SJCRH30 (cell line): ENCODE results near the gene SYT13. TPM values are rescaled to one million over a fixed set of nuclear protein-coding genes. Genes with fewer than 3 reads are reported as not detected.

ENCODE experiments used
- DNase-seq, 2 experiments: peaks; one replicate each; pipeline ENCODE4 v3.0.0-alpha.2; 2015 to 2020
- H3K27ac ChIP-seq: fragments of 250-450 bp; sonication (Bioruptor Pico); 2 replicates; pipeline ENCODE4 v1.5.1; 2020; ENCODE audit warnings: mild to moderate bottlenecking, moderate library complexity
- H3K27me3 ChIP-seq: fragments of 250-450 bp; sonication (Bioruptor Pico); 2 replicates; pipeline ENCODE4 v1.5.1; 2020; ENCODE audit warnings: mild to moderate bottlenecking, moderate library complexity
- H3K36me3 ChIP-seq: fragments of 250-450 bp; sonication (Bioruptor Pico); 2 replicates; pipeline ENCODE4 v1.5.1; 2020; ENCODE audit warnings: mild to moderate bottlenecking, moderate library complexity
- H3K4me1 ChIP-seq: fragments of 250-450 bp; sonication (Bioruptor Pico); 2 replicates; pipeline ENCODE4 v1.5.1; 2020; ENCODE audit warnings: mild to moderate bottlenecking, moderate library complexity
- H3K4me3 ChIP-seq: fragments of 250-450 bp; sonication (Bioruptor Pico); 2 replicates; pipeline ENCODE4 v1.5.1; 2020; ENCODE audit warnings: mild to moderate bottlenecking, moderate library complexity
- H3K9me3 ChIP-seq: fragments of 250-450 bp; sonication (Bioruptor Pico); replicated peaks from 2 replicates; pipeline ENCODE4 v1.5.1; 2020; ENCODE audit warnings: mild to moderate bottlenecking, moderate library complexity
- total RNA-seq: library from RNA; depleted of rRNA; stranded (reverse); fragments of >200 nt; shearing (Covaris generic); gene quantifications from 2 replicates; pipeline ENCODE4 v1.2.3, GENCODE V29; 2014

SYT13 gene
- total RNA-seq, 1 experiment from 2014 or later = not detected

- peaks cover 4% of the 10 kb centered on the region; the same call in 1 of the 2 replicates for H3K9me3 ChIP-seq
- no peaks in the 10 kb centered on the region for H3K36me3 ChIP-seq
- H3K27ac ChIP-seq = no peak overlapping the region
- no peak for DNase-seq
- no peak overlapping the region for H3K4me3 ChIP-seq
- no peaks in the 10 kb centered on the region for H3K4me1 ChIP-seq
- H3K27me3 ChIP-seq = peaks cover 9% of the 10 kb centered on the region
Observed at GRCh38 chr11:45272701-45273100, 13.4 kb downstream of the SYT13 start.

GRCh38 chr11:45270946-45271716 is 15.0 kb downstream of the SYT13 start:
- no peaks in the 10 kb centered on the region for H3K4me1 ChIP-seq
- H3K36me3 ChIP-seq = no peaks in the 10 kb centered on the region
- no peak overlapping the region for H3K27ac ChIP-seq
- H3K4me3 ChIP-seq = no peak overlapping the region
- no peak for DNase-seq
- peaks cover 4% of the 10 kb centered on the region; the same call in 1 of the 2 replicates for H3K9me3 ChIP-seq
- peaks cover 9% of the 10 kb centered on the region for H3K27me3 ChIP-seq

- Histone ChIP-seq H3K27me3 (peaks cover 9% of the 10 kb centered on the region), H3K4me3 (no peak overlapping the region), H3K9me3 (peaks cover 4% of the 10 kb centered on the region; the same call in 1 of the 2 replicates), H3K4me1 (no peaks in the 10 kb centered on the region), H3K27ac (no peak overlapping the region), H3K36me3 (no peaks in the 10 kb centered on the region)
- no peak for DNase-seq
Observed at GRCh38 chr11:45269678-45270077, 16.5 kb downstream of the SYT13 start.

GRCh38 chr11:45267652-45268299 is 18.4 kb downstream of the SYT13 start:
- H3K27me3 ChIP-seq = peaks cover 9% of the 10 kb centered on the region; the same call in 1 of the 2 replicates
- H3K9me3 ChIP-seq = peaks cover 4% of the 10 kb centered on the region; the same call in 1 of the 2 replicates
- no peaks in the 10 kb centered on the region for H3K4me1 ChIP-seq
- no peaks in the 10 kb centered on the region for H3K36me3 ChIP-seq
- DNase-seq = no peak
- H3K27ac ChIP-seq = no peak overlapping the region
- no peak overlapping the region for H3K4me3 ChIP-seq

- Histone ChIP-seq H3K4me1 (no peaks in the 10 kb centered on the region), H3K27me3 (peaks cover 9% of the 10 kb centered on the region; the same call in 1 of the 2 replicates), H3K27ac (no peak overlapping the region), H3K9me3 (peaks cover 4% of the 10 kb centered on the region; the same call in 1 of the 2 replicates), H3K36me3 (no peaks in the 10 kb centered on the region), H3K4me3 (no peak overlapping the region)
- DNase-seq = peak; percentile 29 to 38
Observed at GRCh38 chr11:45267052-45267451, 19.1 kb downstream of the SYT13 start.

- Histone ChIP-seq H3K27ac (no peak overlapping the region), H3K4me3 (no peak overlapping the region), H3K4me1 (no peaks in the 10 kb centered on the region), H3K27me3 (peaks cover 9% of the 10 kb centered on the region; the same call in 1 of the 2 replicates), H3K36me3 (no peaks in the 10 kb centered on the region), H3K9me3 (peaks cover 4% of the 10 kb centered on the region; the same call in 1 of the 2 replicates)
- no peak for DNase-seq
Observed at GRCh38 chr11:45266676-45267020, 19.5 kb downstream of the SYT13 start.

GRCh38 chr11:45265969-45266675 is 20.0 kb downstream of the SYT13 start:
- Histone ChIP-seq H3K4me3 (no peak overlapping the region), H3K9me3 (peaks cover 4% of the 10 kb centered on the region; the same call in 1 of the 2 replicates), H3K27me3 (peaks cover 9% of the 10 kb centered on the region; the same call in 1 of the 2 replicates), H3K4me1 (no peaks in the 10 kb centered on the region), H3K36me3 (no peaks in the 10 kb centered on the region), H3K27ac (no peak overlapping the region)
- no peak for DNase-seq

GRCh38 chr11:45264839-45265515 is 21.2 kb downstream of the SYT13 start:
- Histone ChIP-seq H3K9me3 (peaks cover 4% of the 10 kb centered on the region; the same call in 1 of the 2 replicates), H3K4me1 (no peaks in the 10 kb centered on the region), H3K36me3 (no peaks in the 10 kb centered on the region), H3K27me3 (peaks cover 12% of the 10 kb centered on the region; the same call in 1 of the 2 replicates), H3K27ac (no peak overlapping the region), H3K4me3 (no peak overlapping the region)
- peak; percentile 11 to 18 for DNase-seq

GRCh38 chr11:45263773-45264172 is 22.4 kb downstream of the SYT13 start:
- H3K27ac ChIP-seq = no peak overlapping the region
- H3K36me3 ChIP-seq = no peaks in the 10 kb centered on the region
- no peak overlapping the region for H3K4me3 ChIP-seq
- no peak for DNase-seq
- H3K4me1 ChIP-seq = no peaks in the 10 kb centered on the region
- no peaks in the 10 kb centered on the region for H3K9me3 ChIP-seq
- peaks cover 10% of the 10 kb centered on the region; the same call in 1 of the 2 replicates for H3K27me3 ChIP-seq

GRCh38 chr11:45262900-45263299 is 23.2 kb downstream of the SYT13 start:
- DNase-seq = peak in 1 of 2 experiments; percentile 6
- Histone ChIP-seq H3K4me3 (no peak overlapping the region), H3K27me3 (peaks cover 7% of the 10 kb centered on the region; the same call in 1 of the 2 replicates), H3K9me3 (no peaks in the 10 kb centered on the region), H3K27ac (no peak overlapping the region), H3K4me1 (no peaks in the 10 kb centered on the region), H3K36me3 (no peaks in the 10 kb centered on the region)

- H3K36me3 ChIP-seq = no peaks in the 10 kb centered on the region
- H3K27me3 ChIP-seq = peaks cover 9% of the 10 kb centered on the region; the same call in 1 of the 2 replicates
- H3K4me3 ChIP-seq = no peak overlapping the region
- H3K4me1 ChIP-seq = no peaks in the 10 kb centered on the region
- H3K27ac ChIP-seq = no peak overlapping the region
- no peaks in the 10 kb centered on the region for H3K9me3 ChIP-seq
- no peak for DNase-seq
Observed at GRCh38 chr11:45260071-45260470, 26.1 kb downstream of the SYT13 start.

GRCh38 chr11:45259592-45259991 is 26.5 kb downstream of the SYT13 start:
- Histone ChIP-seq H3K4me3 (no peak overlapping the region), H3K4me1 (no peaks in the 10 kb centered on the region), H3K36me3 (no peaks in the 10 kb centered on the region), H3K9me3 (no peaks in the 10 kb centered on the region), H3K27ac (no peak overlapping the region), H3K27me3 (peaks cover 9% of the 10 kb centered on the region; the same call in 1 of the 2 replicates)
- no peak for DNase-seq

- DNase-seq = no peak
Observed at GRCh38 chr11:45258982-45259530, 27.1 kb downstream of the SYT13 start.

GRCh38 chr11:45254070-45254469 is 32.1 kb downstream of the SYT13 start:
- H3K9me3 ChIP-seq = no peaks in the 10 kb centered on the region
- DNase-seq = no peak
- H3K4me3 ChIP-seq = no peak overlapping the region
- H3K36me3 ChIP-seq = no peaks in the 10 kb centered on the region
- H3K4me1 ChIP-seq = no peaks in the 10 kb centered on the region
- H3K27me3 ChIP-seq = peaks cover 3% of the 10 kb centered on the region; the same call in 1 of the 2 replicates
- H3K27ac ChIP-seq = no peak overlapping the region

More at GRCh38 chr11:45258982-45259530, 27.1 kb downstream of the SYT13 start:
- Histone ChIP-seq H3K27ac (no peak overlapping the region), H3K27me3 (peaks cover 9% of the 10 kb centered on the region; the same call in 1 of the 2 replicates), H3K4me1 (no peaks in the 10 kb centered on the region), H3K9me3 (no peaks in the 10 kb centered on the region), H3K36me3 (no peaks in the 10 kb centered on the region), H3K4me3 (no peak overlapping the region)
